Measurements from ENCODE around the gene NR1H2.

Gene NR1H2

GRCh38 chr19:50406829-50407228 is 30.6 kb downstream of the NR1H2 start:
- no peak for DNase-seq (ENCODE audit: low read depth)
- TF ChIP-seq, protein P1, sequence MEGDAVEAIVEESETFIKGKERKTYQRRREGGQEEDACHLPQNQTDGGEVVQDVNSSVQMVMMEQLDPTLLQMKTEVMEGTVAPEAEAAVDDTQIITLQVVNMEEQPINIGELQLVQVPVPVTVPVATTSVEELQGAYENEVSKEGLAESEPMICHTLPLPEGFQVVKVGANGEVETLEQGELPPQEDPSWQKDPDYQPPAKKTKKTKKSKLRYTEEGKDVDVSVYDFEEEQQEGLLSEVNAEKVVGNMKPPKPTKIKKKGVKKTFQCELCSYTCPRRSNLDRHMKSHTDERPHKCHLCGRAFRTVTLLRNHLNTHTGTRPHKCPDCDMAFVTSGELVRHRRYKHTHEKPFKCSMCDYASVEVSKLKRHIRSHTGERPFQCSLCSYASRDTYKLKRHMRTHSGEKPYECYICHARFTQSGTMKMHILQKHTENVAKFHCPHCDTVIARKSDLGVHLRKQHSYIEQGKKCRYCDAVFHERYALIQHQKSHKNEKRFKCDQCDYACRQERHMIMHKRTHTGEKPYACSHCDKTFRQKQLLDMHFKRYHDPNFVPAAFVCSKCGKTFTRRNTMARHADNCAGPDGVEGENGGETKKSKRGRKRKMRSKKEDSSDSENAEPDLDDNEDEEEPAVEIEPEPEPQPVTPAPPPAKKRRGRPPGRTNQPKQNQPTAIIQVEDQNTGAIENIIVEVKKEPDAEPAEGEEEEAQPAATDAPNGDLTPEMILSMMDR (IDR thresholded peaks at IDR 0.05; ENCODE audit: control insufficient read depth, insufficient read depth, low read depth, low read length, missing control alignments), result no peak
- no peak overlapping the region for H3K4me3 ChIP-seq (ENCODE audit: control insufficient read depth, low read depth, low read length)

DNA sequence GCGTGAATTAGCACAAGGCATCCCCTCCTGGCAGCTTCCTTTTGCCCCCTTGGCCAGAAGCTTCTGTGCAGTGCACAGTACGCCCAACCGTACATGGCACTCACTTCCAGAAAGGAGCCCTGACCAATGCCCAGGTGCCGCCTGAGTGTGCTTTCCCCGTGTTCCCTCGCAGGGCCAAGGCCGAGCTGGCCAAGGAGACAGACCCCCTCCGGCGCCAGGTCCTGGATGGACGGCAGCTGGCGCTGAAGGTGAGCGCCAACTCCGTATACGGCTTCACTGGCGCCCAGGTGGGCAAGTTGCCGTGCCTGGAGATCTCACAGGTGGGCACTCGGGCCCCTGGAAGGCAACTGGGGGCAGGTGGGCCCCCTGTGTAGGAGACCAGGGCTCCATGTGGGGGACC is 33.1 kb downstream of the NR1H2 start:
- DNase-seq (ENCODE audit: low read depth), result no peak
- TF ChIP-seq, protein P1 (IDR thresholded peaks at IDR 0.05; ENCODE audit: control insufficient read depth, insufficient read depth, low read depth, low read length, missing control alignments), result no peak
- H3K4me3 ChIP-seq (ENCODE audit: control insufficient read depth, low read depth, low read length), result no peak overlapping the region

- no peak for DNase-seq (ENCODE audit: low read depth)
- TF ChIP-seq, protein P1 (IDR thresholded peaks at IDR 0.05; ENCODE audit: control insufficient read depth, insufficient read depth, low read depth, low read length, missing control alignments), result no peak
- no peak overlapping the region for H3K4me3 ChIP-seq (ENCODE audit: control insufficient read depth, low read depth, low read length)
Observed at GRCh38 chr19:50410109-50410508, 33.9 kb downstream of the NR1H2 start.

DNA sequence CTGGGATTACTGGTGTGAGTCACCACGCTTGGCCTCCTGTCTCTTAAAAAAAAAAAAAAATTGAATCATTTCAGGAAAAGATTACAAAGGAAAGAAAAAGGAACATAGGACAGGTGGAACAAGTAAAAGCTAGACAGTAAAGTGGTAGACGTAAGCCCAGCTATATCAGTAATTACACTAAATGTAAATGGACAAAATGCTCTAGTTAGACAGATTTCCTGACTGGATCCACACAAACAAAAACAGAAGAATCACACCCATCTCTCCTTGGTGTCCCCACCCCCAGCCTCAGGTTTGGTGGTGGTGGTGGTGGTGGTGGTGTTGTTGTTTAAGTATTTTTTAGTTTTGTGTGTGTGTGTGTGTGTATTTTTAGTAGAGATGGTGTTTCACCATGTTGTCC is 36.2 kb downstream of the NR1H2 start:
- TF ChIP-seq, protein P1 (IDR thresholded peaks at IDR 0.05; ENCODE audit: control insufficient read depth, insufficient read depth, low read depth, low read length, missing control alignments), result no peak
- DNase-seq (ENCODE audit: low read depth), result no peak
- no peak overlapping the region for H3K4me3 ChIP-seq (ENCODE audit: control insufficient read depth, low read depth, low read length)

DNA sequence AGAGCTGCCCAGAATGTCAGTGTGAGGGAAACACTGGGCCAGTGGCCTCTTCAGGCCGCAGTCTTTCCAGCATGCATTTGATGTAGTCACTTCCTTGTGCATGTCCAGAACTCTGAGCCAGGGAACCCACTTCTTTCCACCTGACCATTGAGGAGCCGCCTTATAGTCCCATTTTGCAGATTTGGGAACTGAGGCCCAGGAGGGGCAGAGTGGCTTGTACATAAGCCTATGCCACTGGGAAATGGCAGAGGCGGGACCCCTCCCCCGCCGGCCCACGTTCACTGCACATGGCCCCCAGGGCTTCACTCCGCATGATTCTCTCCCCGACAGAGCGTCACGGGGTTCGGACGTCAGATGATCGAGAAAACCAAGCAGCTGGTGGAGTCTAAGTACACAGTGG is 36.8 kb downstream of the NR1H2 start:
- DNase-seq (ENCODE audit: low read depth), result no peak
- TF ChIP-seq, protein P1 (IDR thresholded peaks at IDR 0.05; ENCODE audit: control insufficient read depth, insufficient read depth, low read depth, low read length, missing control alignments), result no peak
- H3K4me3 ChIP-seq (ENCODE audit: control insufficient read depth, low read depth, low read length), result no peak overlapping the region

DNA sequence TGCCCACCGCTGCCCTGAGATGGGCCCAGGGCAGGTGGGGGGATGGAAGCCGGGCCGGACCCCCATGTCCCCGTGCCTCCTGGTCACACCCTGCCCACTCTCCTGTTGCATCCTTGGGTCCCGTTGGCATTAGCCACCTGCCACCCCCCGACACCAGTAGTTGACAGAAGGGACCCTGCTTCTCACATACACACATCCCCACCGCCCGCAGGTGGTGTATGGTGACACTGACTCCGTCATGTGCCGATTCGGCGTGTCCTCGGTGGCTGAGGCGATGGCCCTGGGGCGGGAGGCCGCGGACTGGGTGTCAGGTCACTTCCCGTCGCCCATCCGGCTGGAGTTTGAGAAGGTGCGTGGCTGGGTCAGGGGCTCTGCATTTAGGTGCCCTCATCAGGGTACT is 37.3 kb downstream of the NR1H2 start:
- no peak for DNase-seq (ENCODE audit: low read depth)
- TF ChIP-seq, protein P1 (IDR thresholded peaks at IDR 0.05; ENCODE audit: control insufficient read depth, insufficient read depth, low read depth, low read length, missing control alignments), result no peak
- H3K4me3 ChIP-seq (ENCODE audit: control insufficient read depth, low read depth, low read length), result no peak overlapping the region

All from AG09309 (cell line).